ENCODE measurements around the gene PRPF4.
"Not testable (repeated sequence)": the region's sequence is repeated elsewhere in the genome, so short reads cannot be mapped to it uniquely, and the experiment has no call there.

Gene PRPF4

DNA sequence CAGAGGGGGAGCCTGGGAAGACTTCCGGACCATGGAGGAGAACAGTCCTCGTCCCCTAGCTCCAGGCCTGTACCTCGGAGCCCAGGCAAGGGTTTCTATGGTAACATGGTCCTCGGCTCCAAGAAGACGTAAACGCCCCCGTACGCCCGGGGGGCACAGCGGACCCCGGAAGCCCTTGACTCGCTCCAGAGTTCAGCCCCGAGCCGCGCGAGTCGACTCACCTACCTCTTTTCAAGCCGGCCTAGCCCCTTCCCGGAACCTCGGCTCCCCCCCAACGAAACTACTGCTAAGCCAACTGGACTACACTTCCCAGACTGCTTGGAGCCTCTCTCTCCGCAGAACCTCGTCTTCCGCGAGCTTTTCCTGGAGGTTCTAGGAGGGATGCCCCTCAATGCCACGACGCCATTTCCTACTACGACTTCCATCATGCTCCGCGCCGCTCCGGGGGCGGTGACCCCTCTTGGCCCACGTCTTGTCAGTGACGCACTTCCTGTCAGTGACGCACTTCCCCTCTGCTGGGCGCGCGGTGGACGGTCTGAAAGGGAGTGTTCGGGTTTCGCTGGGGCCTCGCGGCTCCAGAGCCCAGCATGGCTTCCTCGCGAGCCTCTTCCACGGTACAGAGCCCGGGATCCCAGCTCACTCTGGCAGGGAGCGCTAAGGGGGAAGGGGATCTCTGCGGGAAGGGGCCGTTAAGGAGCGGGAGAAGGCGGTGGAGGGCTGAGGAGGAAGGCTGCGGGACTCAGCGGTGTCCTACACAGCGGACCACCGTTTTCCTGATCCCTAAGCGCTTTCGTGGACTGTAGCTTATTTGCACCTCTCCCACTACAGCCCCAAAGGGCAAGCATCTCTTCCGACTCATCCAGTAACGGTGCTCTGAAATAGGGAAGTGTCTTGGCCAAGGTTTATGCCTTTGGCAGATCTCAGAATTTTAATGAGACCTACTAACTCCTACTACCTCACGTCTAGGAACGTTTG, at the start of gene PRPF4, which contains the start of gene CDC26:
Gene PRPF4, plus strand, starts transcription at position 502 of the 975 bp plus-strand sequence. Its CDS starts 86 bp downstream, at position 588.
Gene CDC26, minus strand, starts transcription at position 416 of the 975 bp plus-strand sequence. CDS start 3,065 bp downstream, outside the sequence.
- DNase-seq: peak; percentile 99

DNA sequence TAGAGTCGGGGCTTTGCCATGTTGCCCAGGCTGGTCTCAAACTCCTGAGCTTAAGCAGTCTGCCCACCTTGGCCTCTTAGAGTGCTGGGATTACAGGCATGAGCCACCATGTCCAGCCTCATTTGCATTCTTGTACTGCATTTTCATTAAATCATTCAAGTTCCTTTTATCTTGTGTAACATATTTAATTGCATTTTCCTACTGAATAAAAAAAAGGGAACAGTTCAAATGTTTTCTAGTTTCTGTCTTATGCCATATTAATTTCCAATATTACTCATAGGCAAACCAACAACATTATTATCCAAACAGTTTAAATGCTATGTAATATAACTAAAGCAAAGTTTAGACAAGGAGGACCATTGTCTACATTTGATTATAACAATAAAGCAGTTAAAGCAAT, 48.0 kb upstream of the PRPF4 start:
- DNase-seq: no peak

DNA sequence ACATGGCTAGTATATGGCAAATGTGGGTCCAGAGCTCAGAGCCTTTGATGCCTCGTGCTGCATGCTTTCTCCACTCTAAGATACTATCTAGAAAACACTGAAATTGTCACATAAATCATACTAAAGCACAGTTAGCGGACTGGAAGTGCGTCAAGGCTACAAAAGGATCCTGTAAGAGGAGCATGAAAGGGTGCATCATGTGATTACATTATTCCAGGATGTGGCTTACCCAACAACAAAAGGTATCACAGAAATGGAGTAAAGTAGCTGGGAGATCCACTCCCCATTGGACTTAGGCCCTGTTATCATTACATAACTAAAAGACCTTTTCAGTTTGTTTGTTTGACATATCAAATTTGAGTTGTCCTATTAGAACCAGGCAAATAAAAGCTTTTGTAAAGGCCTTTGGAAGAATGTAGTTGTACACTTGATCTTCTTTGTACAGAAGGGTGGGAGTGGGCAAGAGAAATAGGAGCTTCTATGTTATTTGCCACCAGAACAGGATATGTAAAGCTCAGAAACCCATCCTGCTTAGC, 47.3 kb upstream of the PRPF4 start:
- no peak for DNase-seq

DNA sequence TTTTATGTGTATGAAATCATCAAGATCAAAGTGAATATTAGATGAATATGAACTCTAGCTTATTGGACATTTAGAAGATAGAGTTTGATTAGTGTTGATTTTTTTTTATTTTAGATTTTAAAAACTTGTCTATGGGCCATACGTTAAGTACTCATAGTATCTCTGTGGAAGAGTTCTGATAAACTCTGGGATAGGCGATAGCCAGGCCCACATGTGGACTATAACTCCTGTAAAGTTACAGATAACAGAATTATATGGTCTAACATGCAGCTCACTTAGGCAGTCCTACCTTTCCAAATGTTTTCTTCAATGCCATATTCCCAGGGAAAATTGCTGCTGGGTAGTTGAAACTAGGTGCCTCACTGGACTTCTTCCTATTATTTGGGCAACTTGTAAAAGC, 43.8 kb upstream of the PRPF4 start:
- DNase-seq: no peak

DNA sequence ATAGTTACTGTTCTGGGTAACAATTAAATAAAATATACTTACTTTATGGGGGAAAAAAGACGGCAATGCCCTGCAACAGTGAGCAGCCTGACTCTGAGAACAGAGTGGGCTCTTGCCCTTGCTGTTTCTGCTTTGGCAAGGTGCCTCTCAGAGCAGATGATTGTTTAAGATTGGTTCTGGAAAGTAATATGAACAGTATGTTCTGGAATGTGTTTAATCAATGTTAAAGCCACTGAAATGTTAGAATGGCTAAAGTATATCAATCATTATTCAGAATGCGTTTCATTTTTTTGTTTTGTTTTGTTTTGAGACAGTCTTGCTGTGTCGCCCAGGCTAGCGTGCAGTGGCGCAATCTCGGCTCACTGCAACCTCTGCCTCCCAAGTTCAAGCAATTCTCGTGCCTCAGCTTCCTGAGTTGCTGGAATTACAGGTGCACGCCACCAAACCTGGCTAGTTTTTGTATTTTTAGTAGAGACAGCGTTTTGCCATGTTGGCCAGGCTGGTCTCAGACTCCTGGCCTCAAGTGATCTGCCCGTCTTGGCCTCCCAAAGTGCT, 39.7 kb upstream of the PRPF4 start:
- DNase-seq: not testable (repeated sequence)

DNA sequence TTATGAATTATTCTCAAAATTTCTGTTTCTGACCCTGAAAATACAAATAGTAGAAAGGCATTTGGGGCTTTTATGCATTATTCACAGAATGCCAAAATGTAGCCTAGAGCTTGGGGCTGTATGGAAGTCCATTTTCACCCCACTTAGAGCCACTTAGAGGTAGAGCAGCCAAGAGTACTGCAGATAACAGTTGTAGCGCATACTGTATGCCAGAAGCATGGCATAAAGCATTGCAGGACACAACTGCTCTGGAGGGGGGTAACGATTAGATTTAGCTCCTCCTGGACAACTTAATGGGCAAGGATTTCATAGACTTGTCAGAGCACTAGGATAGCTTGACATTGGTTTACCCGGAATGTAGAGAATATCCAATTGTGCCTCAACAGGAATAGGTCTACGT, 38.4 kb upstream of the PRPF4 start:
- DNase-seq: no peak

DNA sequence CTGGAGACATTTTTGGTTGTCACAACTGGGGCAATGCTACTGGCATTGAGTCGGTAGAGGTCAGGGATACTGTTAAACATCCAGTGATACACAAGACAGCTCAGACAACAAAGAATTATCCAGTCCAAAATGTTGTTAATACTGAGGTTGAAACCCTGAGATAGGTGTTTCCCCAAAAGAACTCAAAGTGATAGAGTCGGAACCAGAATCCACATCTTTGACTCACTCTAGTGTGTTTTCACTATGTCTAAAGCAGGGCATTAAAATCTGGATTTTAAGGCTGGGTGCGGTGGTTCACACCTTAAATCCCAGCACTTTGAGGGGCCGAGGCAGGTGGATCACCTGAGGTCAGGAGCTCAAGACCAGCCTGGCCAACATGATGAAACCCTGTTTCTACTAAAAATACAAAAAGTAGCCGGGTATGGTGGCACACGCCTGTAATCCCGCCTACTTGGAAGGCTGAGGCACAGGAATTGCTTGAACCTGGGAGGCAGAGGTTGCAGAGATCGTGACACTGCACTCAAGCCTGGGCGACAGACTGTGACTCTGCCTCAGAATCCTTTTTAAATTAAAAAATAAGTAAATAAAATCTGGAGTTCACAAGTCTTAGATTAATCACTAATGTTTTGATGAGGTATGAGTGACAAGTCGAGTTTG, 37.1 kb upstream of the PRPF4 start:
- no peak for DNase-seq

DNA sequence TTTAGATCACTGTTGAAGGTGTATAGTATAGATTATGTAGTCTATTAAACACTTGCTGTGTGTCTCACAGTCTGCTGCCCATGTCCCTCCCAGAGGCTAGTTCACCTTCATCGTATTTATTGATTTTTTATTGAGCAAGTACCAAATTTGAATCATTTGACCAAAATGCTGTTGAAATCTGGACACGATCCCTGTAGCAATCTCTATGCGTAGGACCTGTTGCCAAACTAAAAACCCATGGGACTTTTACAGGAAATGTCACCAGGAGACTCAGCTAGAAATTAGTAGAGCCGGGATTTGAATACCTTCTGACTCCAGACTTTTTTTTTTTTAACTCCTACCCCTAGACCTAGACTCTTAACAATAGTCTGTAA, 36.6 kb upstream of the PRPF4 start:
- DNase-seq: no peak

DNA sequence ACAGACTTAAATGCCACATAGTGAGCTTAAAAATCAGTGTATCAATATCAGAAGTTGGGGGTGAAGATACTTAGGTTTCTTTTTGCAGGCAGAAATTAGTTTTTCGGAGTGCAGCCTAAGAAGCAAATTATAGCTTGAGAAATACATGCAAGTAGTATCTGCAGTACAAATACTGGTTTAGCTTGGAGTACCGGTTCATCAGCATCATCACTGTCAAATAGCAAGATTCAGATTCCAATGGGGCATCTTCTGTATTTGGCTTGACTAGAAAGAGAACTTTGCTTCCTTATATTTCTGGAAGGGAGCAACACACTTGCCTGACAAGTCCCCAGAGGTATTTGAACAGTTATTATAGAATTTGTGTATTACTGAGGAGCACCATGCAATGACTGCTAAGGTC, 34.3 kb upstream of the PRPF4 start:
- DNase-seq: no peak

DNA sequence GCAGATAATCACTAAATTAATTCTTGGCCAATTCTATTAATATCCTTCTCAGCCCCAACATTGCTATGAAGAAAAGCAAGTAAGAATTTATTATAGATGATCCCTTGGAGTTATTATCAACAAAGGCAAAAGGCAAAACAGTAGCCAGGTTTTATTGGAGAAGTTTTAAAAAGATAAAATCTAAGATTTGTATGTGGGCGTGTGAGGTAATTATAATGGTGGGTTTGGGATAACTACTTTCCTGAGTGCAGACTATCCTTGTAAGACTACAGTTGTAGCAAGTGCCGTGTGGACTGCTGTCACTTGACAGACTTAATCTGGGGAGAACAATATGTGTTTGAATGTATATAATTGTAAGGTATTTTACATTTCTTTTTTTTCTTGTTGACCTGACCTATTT, 30.9 kb upstream of the PRPF4 start:
- no peak for DNase-seq

DNA sequence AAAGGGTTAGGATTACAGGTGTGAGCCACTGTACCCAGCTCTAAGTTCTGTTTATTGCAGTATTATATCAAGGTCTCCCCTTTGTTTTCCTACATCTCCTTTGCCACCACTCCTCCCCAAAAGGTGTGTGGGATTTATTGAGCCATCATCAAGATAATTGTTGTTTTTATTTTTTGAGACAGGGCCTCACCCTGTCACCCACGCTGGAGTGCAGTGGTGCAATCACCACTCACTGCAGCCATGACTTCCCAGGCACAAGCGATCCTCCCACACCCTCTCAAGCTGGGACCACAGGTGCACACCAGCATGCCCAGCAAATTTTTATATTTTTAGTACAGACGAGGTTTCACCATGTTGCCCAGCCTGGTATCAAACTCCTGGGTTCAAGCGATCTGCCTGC, 29.6 kb upstream of the PRPF4 start:
- no peak for DNase-seq

DNA sequence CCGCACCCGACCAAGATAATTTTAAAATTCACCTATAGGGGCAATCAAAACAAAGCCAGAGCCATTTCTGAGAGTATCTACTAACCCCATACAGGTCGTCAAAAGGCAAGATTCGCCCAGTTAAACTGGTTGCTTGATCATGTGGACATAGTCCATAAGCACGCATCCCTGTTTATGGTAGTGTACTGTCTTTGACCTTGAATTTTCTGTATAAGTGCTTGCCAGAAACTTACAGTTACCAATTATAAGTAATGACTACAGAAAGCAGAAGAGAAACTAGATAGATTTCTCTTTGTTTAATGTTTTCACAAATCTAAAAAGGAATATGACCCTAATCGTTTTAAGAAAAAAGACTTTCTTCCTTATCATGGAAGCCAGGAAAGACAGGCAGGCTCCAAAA, 28.5 kb upstream of the PRPF4 start:
- DNase-seq: no peak

DNA sequence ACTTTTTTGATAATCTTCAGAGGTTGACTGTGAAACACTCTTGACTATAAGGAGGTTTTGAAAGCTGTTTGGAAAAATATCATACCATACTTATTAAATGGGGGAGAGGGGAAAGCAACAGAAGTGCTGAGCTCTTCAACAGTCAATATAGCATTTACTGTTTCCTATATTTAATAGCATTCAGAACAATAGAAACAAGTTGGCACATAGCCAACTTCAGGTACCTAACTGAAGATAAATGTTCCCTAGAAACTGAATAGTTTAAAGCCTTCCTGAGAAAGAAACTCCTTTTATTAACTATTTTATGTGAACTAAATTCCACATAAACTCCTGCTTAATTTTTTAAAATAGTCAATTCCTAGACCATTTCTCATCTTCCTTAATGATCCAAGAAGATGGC, 27.8 kb upstream of the PRPF4 start:
- DNase-seq: no peak

DNA sequence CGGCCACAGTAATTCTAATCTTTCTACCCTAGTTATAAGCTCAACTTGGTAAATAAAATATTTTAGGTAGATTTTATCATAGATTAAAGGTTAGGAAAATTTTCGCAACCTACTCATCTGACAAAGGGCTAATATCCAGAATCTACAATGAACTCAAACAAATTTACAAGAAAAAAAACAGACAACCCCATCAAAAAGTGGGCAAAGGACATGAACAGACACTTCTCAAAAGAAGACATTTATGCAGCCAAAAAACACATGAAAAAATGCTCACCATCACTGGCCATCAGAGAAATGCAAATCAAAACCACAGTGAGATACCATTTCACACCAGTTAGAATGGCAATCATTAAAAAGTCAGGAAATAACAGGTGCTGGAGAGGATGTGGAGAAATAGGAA, 25.8 kb upstream of the PRPF4 start:
- DNase-seq: not testable (repeated sequence)

DNA sequence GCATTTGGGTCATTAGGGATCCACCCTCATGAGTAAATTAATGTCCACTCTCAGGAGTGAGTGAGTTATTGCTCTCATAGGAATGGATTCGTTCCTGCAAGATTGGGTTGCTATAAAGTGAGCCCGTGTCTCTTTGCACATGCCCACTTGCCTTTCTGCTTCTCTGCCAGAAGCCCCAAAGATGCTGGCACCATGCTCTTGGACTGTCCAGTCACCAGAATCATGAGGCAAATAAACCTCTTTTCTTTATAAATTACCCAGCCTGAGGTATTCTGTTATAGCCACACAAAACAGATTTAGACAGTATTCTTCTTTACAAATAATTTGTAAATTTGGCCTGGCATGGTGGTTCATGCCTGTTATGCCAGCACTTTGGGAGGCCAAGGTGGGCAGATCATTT, 24.7 kb upstream of the PRPF4 start:
- no peak for DNase-seq

DNA sequence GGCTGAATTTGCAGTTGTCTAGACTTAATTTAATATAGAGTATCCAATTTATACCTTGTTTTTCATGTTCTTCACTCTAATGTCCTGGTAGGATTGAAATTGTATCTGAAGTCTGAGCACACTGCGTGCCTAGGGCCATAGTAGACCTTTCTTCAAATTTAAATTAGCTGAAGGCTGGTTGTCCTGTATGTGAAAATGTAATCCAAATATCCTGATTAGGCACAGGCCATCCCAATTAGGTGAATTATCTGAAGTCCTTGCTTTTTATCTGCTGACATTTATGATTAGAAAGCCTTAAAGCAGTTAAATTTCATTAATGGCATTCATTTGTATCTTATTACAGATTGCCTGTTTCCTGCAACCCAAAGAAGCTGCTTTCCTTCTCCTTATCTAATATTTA, 20.5 kb upstream of the PRPF4 start:
- DNase-seq: no peak

DNA sequence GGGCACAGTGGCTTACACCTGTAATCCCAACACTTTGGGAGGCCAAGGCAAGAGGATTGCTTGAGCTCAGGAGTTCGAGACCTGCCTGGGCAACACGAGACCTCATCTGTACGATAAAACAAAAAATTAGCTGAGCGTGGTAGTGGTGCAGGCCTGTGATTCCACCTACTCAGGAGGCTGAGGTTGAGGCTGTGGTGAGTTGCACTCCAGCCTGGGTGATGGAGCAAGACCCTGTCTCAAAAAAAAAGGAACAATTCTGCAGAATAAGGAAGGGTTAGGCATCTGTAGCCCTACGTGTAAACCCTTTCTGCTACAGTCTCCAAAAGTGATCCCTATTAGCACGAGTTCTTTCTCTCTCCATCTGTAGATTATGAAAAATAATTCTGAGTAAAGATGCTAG, 20.0 kb upstream of the PRPF4 start:
- DNase-seq: no peak

DNA sequence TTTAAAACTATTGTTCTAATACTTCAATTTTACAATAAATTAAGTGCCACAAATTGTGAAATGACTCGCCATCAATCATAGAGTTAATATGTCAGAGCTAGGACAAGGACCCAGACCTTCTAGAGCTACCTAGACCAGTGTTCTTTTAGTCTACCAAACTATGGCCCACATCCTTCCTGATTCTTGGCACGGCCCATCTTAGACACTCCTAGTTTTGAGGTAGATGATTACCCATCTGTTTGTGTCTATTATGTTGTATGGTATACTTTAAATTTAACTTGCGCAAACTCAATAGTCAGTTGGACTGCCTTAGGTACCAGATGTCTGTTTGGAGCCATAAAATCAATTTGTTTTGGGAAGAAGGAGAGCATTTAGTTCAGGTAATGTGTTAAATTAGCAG, 17.6 kb upstream of the PRPF4 start:
- no peak for DNase-seq

DNA sequence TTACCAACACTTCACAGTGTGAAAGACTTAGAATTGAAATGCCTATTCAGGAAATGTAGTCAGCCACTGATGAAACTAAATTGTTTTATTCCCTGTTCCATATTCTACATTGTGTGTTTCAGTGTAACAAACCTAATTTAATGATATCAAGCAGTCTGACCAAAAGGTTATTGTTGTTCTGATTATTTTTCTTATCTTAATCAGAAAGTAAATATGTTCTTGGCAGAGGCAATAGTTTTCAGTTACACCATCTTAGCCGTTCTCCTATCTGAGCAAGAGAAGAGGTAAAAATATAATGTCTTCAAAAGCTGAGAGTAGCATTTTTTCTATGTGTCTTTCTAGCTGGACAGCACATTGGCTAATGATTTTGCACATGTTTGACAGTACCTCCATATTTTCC, 17.2 kb upstream of the PRPF4 start:
- no peak for DNase-seq

DNA sequence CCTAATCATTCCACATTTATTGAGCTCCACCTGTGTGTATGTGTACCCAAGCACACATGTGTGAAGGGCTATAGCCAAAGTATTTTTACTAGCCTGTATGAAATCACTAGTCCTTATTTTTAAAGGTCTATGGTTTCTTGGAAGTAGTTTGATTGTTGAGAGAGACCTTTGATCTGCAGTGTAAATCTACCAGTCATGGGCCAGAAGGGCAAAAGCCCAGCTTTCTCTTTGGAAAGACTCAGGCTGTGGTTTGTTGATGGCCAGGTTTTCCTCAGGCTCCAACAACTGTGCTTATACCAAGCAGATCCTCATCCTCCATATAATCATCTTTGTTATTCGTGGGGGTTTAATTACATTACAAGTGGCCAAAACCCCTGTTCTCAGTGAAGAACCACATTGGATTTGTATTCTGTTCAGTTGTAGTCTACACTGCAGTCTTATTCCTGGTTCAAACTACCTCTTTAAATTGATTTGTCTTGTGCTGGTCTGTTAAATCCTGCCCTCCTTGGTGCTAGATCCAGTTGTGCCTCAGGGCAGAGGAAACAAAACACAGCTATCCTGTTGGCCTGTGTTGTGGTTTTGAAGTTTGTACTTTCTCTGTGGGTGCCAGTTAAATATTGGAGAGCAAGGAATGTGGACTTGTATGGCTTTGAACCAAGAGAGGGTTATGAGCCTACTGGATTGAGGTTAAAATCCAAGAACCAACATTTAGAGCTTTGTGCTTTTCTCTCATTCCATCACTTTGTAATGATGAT, 13.4 kb upstream of the PRPF4 start:
- no peak for DNase-seq

DNA sequence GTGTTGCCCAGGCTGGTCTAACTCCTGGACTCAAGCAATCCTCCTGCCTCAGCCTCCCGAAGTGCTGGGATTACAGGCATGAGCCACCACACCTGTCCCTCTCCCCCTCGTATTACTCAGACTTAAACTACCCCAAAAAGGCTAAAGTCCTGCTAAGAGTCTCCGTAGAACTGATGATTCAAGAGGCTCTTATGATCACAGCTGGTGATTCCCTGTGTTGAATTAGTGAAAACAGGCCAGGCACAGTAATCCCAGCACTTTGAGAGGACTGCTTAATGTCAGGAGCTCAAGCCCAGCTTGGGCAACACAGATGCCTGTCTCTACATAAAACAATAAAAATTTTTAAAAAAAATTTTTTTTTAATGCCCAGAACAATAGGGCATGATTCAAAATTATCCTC, 9.3 kb upstream of the PRPF4 start:
- no peak for DNase-seq

DNA sequence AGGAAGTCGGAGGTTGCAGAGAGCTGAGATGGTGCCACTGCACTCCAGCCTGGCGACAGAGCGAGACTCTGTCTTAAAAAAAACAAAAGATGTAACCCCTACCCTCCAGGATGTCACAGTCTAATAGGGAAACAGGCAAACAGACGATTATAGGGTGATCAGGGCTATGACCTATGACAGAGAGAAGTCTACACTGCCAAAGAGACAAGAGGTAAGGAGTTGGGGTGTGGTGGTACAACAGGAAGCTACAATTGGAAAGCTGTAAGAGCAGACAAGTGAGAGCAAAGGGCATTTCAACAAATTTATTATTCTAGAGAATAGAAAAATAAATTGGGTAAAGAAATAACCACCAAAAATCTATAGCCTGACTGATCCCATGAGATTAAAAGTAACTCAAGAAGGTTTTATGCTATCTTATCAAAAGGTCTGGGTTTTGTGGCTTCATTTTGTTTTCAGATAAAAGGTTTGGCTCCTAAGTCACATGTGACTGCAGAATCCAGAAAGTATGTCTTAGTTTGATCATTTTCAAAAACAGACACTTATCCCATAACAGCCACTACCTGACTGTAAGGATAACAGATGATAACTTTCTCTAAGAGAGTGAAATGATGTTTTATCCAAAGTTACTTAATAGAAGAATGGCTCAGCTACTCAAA, 7.4 kb upstream of the PRPF4 start:
- DNase-seq: no peak
